GM23248 (cell line): ENCODE results near the gene CAMTA1. TPM values are rescaled to one million over a fixed set of nuclear protein-coding genes. Genes with fewer than 3 reads are reported as not detected.
"Not testable (repeated sequence)": the region's sequence is repeated elsewhere in the genome, so short reads cannot be mapped to it uniquely, and the experiment has no call there.

Experiments
- DNase-seq: peaks from one replicate; pipeline ENCODE4 v3.0.0-alpha.2; 2015
- H2AFZ ChIP-seq: fragments of 200-600 bp; sonication (generic); 2 replicates; pipeline ENCODE4 v1.6.1; 2016; ENCODE audit warnings: antibody characterized with exemption
- H3F3A ChIP-seq: fragments of 200-600 bp; sonication (generic); 2 replicates; pipeline ENCODE4 v1.6.1; 2016; ENCODE audit warnings: mild to moderate bottlenecking, antibody characterized with exemption, mixed run types; ENCODE audit not compliant: insufficient read depth
- H3K27ac ChIP-seq: fragments of 200-600 bp; sonication (generic); 2 replicates; pipeline ENCODE4 v1.5.1; 2016; ENCODE audit warnings: mild to moderate bottlenecking
- H3K27me3 ChIP-seq: fragments of 200-600 bp; sonication (generic); replicated peaks from 2 replicates; pipeline ENCODE4 v1.6.1; 2016; ENCODE audit warnings: mild to moderate bottlenecking; ENCODE audit not compliant: insufficient read depth
- H3K36me3 ChIP-seq: fragments of 200-600 bp; sonication (generic); 2 replicates; pipeline ENCODE4 v1.6.1; 2016; ENCODE audit warnings: low read depth, mild to moderate bottlenecking
- H3K4me1 ChIP-seq: fragments of 200-600 bp; sonication (generic); 2 replicates; pipeline ENCODE4 v1.6.1; 2016; ENCODE audit warnings: mild to moderate bottlenecking; ENCODE audit not compliant: insufficient read depth
- H3K4me2 ChIP-seq: fragments of 200-600 bp; sonication (generic); one replicate; pipeline ENCODE4 v1.6.1; 2016; ENCODE audit warnings: mild to moderate bottlenecking; ENCODE audit not compliant: unreplicated experiment
- H3K4me3 ChIP-seq: fragments of 200-600 bp; sonication (generic); 2 replicates; pipeline ENCODE4 v1.5.1; 2016; ENCODE audit warnings: mild to moderate bottlenecking
- H3K79me2 ChIP-seq: fragments of 200-600 bp; sonication (generic); 2 replicates; pipeline ENCODE4 v1.6.1; 2016; ENCODE audit warnings: mild to moderate bottlenecking; ENCODE audit not compliant: insufficient read depth
- H3K9ac ChIP-seq: fragments of 200-600 bp; sonication (generic); 2 replicates; pipeline ENCODE4 v1.6.1; 2016; ENCODE audit warnings: mild to moderate bottlenecking
- H3K9me2 ChIP-seq: fragments of 200-600 bp; sonication (generic); 2 replicates; pipeline ENCODE4 v1.6.1; 2016; ENCODE audit warnings: mixed run types, mild to moderate bottlenecking, moderate library complexity; ENCODE audit not compliant: insufficient read depth
- H3K9me3 ChIP-seq: fragments of 200-600 bp; sonication (generic); one replicate; pipeline ENCODE4 v1.6.1; 2017; ENCODE audit warnings: low read depth
- H4K20me1 ChIP-seq: fragments of 200-600 bp; sonication (generic); 2 replicates; pipeline ENCODE4 v1.6.0; 2016; ENCODE audit not compliant: insufficient read depth
- EZH2 ChIP-seq: fragments of 200-600 bp; sonication (generic); IDR thresholded peaks from 2 replicates; pipeline ENCODE4 v1.6.1; 2018; ENCODE audit warnings: antibody characterized with exemption, mild to moderate bottlenecking; ENCODE audit not compliant: insufficient read depth, poor library complexity, severe bottlenecking
- EZH2phosphoT487 ChIP-seq: fragments of 200-600 bp; sonication (generic); IDR thresholded peaks from 2 replicates; pipeline ENCODE4 v1.6.1; 2018; ENCODE audit warnings: antibody characterized with exemption, moderate library complexity, mild to moderate bottlenecking, low read depth; ENCODE audit not compliant: insufficient read depth
- WGBS, 2 experiments: methylation state at CpG; one replicate each; pipeline ENCODE4 v1.1.6; 2015 to 2017; ENCODE audit warnings: low lambda C conversion rate in 2 of 2, low coverage in 1 of 2; ENCODE audit errors: missing lambda C conversion rate in 2 of 2; 5-methylcytosine and 5-hydroxymethylcytosine counted together
- in situ Hi-C: fragments of 300-500 bp; cut with MboI; formaldehyde crosslinking; loops from 2 replicates; pipeline ENCODE4 v1.15.0; 2020
- polyA plus RNA-seq: library from polyadenylated mRNA; unstranded; fragments of >200 nt; fragmentation: Nextera tagmentation; extraction: Ambion mirVana; gene quantifications from 2 replicates; pipeline ENCODE4 v1.2.1, GENCODE V29; 2016
- total RNA-seq: library from RNA; depleted of rRNA; stranded (reverse); fragments of >200 nt; shearing (Covaris generic); gene quantifications from 2 replicates; pipeline ENCODE4 v1.2.3, GENCODE V29; 2014

CAMTA1 gene
- total and polyA plus RNA-seq, 2 experiments from 2014 or later = 50.1 to 165 TPM

DNA sequence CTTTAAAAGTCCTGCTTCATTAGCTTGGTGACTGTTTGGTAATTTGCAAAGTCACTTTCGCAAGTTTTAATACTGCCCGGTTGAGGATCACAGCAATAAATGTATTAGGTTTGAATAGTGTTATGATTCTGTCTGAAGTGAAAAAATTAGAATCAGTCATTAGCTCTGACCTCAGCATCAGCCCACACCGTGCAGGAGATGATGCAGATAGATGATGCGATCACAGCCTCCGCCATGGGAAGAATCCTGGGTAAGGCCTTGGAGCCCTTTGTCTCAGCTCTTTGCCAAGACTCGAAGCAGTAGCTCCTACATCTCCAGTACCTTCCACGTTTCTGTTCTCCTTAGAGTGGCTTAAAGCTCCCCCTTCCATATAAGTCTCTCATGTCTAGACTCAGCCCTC, 366.7 kb downstream of the CAMTA1 start:
- Histone ChIP-seq H3K27ac (no peak overlapping the region), H3K79me2 (no peaks in the 10 kb centered on the region), H3K9me2 (no peaks in the 10 kb centered on the region), H3K4me2 (no peak overlapping the region), H3K36me3 (no peaks in the 10 kb centered on the region), H3F3A (no peaks in the 10 kb centered on the region), H4K20me1 (no peaks in the 10 kb centered on the region), H3K9ac (no peak overlapping the region), H2AFZ (no peak overlapping the region), H3K4me3 (no peak overlapping the region), H3K9me3 (no peaks in the 10 kb centered on the region), H3K27me3 (peaks cover 17% of the 10 kb centered on the region), H3K4me1 (no peaks in the 10 kb centered on the region)
- WGBS, 2 experiments = 79 to 80% methylated on average over 7 of the region's 7 CpGs
- TF ChIP-seq EZH2phosphoT487 (no peak), EZH2 (no peak)
- DNase-seq = no peak
- in situ Hi-C loops = no loop called here

DNA sequence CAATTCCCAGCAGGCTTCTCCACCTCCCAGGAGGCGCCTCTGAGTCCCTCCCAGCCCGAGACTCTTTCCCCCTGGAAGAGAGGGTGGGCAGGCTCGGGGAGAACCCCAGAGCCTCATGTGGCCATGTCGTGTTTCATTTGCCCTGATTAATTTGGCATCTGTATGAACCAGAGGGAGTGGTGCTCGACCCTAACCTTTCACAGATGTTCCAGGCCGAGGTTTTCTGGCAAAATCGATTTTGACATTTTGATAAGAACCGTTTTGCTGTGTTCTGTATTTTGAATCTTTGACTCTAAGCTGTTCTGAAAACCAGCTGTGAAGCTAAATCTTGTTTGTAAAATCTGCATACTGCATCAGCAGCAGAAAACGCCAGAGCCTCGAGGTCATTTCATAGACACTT, 367.4 kb downstream of the CAMTA1 start:
- no peak for DNase-seq
- no peaks in the 10 kb centered on the region for H3K79me2 ChIP-seq
- no peaks in the 10 kb centered on the region for H4K20me1 ChIP-seq
- no peaks in the 10 kb centered on the region for H3K4me1 ChIP-seq
- no peak overlapping the region for H3K27ac ChIP-seq
- H3K9ac ChIP-seq = no peak overlapping the region
- no peaks in the 10 kb centered on the region for H3K9me2 ChIP-seq
- TF ChIP-seq EZH2 (no peak), EZH2phosphoT487 (no peak)
- in situ Hi-C loops = no loop called here
- H3F3A ChIP-seq = no peaks in the 10 kb centered on the region
- WGBS, 2 experiments = 7 to 10% methylated on average over 8 to 10 of the region's 10 CpGs
- H3K9me3 ChIP-seq = no peaks in the 10 kb centered on the region
- no peaks in the 10 kb centered on the region for H3K36me3 ChIP-seq
- no peak overlapping the region for H3K4me3 ChIP-seq
- no peak overlapping the region for H3K4me2 ChIP-seq
- H3K27me3 ChIP-seq = peaks cover 17% of the 10 kb centered on the region
- no peak overlapping the region for H2AFZ ChIP-seq

DNA sequence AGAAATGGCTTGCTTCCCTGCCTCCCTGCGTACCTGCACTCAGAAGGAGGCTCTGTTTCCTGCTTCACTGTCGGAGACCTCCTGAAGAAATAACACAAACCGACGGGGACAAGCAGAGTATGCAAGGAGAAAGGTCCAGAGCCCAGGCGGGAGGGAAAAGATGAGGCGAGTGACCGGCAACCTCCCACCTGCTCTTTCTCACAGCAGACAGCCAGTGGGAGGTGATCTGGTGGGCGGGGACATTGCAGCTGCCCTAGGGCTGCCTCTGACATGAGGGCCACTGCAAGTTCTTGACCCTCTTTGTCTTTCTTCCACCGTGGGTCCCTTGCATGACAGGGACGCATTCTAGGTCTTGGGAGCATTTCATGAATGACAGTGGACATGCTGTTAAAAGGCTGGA, 368.2 kb downstream of the CAMTA1 start:
- Histone ChIP-seq H3F3A (no peaks in the 10 kb centered on the region), H4K20me1 (no peaks in the 10 kb centered on the region), H3K27ac (no peak overlapping the region), H3K4me3 (no peak overlapping the region), H3K9me2 (no peaks in the 10 kb centered on the region), H3K79me2 (no peaks in the 10 kb centered on the region), H3K9ac (no peak overlapping the region), H3K27me3 (peaks cover 17% of the 10 kb centered on the region), H3K36me3 (no peaks in the 10 kb centered on the region), H2AFZ (no peak overlapping the region), H3K4me1 (no peaks in the 10 kb centered on the region), H3K9me3 (no peaks in the 10 kb centered on the region), H3K4me2 (no peak overlapping the region)
- DNase-seq = no peak
- TF ChIP-seq EZH2 (no peak), EZH2phosphoT487 (no peak)
- in situ Hi-C loops = no loop called here
- WGBS, 2 experiments = 72 to 81% methylated on average over 10 of the region's 10 CpGs

DNA sequence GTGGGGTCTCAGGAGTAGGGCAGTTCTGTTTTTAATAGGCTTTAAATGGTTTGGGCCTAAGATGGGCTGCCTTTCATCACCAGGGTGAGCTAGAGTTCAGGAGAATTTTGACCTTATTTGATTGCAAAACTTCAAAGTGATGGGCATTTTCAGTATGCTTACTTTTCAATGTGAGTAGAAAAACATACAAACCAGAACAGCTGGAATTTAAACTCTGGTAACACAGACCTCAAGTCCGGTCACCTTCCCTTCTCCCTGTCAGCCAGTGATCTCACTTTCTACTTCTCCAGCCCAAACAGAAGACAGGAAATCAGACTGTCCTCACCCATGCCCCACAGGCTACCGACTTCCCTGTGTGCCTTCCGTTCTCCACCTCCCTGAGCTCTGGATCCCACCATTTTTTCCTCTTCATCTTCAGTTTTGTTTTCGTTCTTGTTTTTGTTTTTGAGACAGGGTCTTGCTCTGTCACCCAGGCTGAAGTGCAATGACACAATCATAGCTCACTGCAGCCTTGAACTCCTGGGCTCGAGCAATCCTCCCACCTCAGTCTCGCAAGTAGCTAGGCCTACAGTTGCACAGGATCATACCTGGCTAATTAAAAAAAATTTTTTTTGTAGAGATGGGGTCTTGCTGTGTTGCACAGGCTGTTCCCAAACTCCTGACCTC, 374.0 kb downstream of the CAMTA1 start:
- Histone ChIP-seq H3K79me2 (no peaks in the 10 kb centered on the region), H3F3A (no peaks in the 10 kb centered on the region), H3K4me1 (no peaks in the 10 kb centered on the region), H4K20me1 (no peaks in the 10 kb centered on the region), H3K9me3 (no peaks in the 10 kb centered on the region), H3K27ac (no peak overlapping the region), H3K27me3 (0 out of 2 replicates have a peak, but pooled peaks cover 8% of the 10 kb centered on the region), H3K36me3 (no peaks in the 10 kb centered on the region), H3K9ac (no peak overlapping the region), H3K4me2 (no peak overlapping the region), H2AFZ (no peak overlapping the region), H3K4me3 (no peak overlapping the region), H3K9me2 (no peaks in the 10 kb centered on the region)
- in situ Hi-C loops = no loop called here
- TF ChIP-seq EZH2phosphoT487 = no peak
- TF ChIP-seq EZH2 = no peak
- WGBS, 2 experiments = 64 to 68% methylated on average over 6 of the region's 6 CpGs
- DNase-seq = no peak

DNA sequence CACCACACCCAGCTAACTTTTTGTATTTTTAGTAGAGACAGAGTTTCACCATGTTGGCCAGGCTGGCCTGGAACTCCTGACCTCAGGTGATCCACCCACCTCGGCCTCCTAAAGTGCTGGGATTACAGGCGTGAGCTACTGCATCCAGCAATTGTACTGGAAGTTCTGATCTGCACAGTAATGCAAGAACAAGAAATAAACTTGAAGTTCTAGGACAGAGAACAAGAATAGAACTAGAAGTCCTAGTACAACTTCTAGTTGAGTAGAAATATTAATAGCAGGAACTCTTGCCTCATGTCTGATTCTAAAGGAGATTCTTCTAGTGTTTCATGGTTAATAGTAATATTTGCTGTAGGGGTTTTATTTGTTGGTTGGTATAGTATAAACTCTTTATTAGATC, 383.3 kb downstream of the CAMTA1 start:
- H3K4me3 ChIP-seq = not testable (repeated sequence)
- 49 to 54% methylated on average over 2 of the region's 2 CpGs for WGBS, 2 experiments

More for the DNA sequence above, 383.3 kb downstream of the CAMTA1 start:
- DNase-seq, H3K9ac ChIP-seq, H4K20me1 ChIP-seq, H2AFZ ChIP-seq, H3K4me2 ChIP-seq, H3K4me1 ChIP-seq, H3K9me3 ChIP-seq, H3K79me2 ChIP-seq, H3F3A ChIP-seq, in situ Hi-C loops, H3K9me2 ChIP-seq, H3K27ac ChIP-seq, H3K36me3 ChIP-seq: not testable (repeated sequence)
- H3K27me3 ChIP-seq = peaks cover 13% of the 10 kb centered on the region
